HG03159 (cell line): ENCODE data around the gene MYO1C.
"Not testable (repeated sequence)": the region's sequence is repeated elsewhere in the genome, so short reads cannot be mapped to it uniquely, and the experiment has no call there.

ENCODE experiments used
- ATAC-seq: cut with Tn5 transposase; IDR thresholded peaks from one replicate; pipeline ENCODE4 v1.9.1; 2021; ENCODE audit warnings: mild to moderate bottlenecking, moderate library complexity; ENCODE audit not compliant: unreplicated experiment

The MYO1C gene

GRCh38 chr17:1435326-1435725 is 57.2 kb downstream of the MYO1C start:
- no peak for ATAC-seq

GRCh38 chr17:1434150-1434549 is 58.3 kb downstream of the MYO1C start:
- ATAC-seq, result no peak

- no peak for ATAC-seq
These were observed 60.8 kb downstream of the MYO1C start for GRCh38 chr17:1431631-1432104.

- ATAC-seq, result no peak
These were observed 68.9 kb downstream of the MYO1C start for GRCh38 chr17:1423456-1424135.

GRCh38 chr17:1422885-1423284 is 69.6 kb downstream of the MYO1C start:
- ATAC-seq, result no peak

GRCh38 chr17:1421470-1421869 is 71.0 kb downstream of the MYO1C start:
- ATAC-seq, result no peak

GRCh38 chr17:1420981-1421380 is 71.5 kb downstream of the MYO1C start:
- ATAC-seq, result no peak

- ATAC-seq, result no peak
These were observed 72.3 kb downstream of the MYO1C start for GRCh38 chr17:1420163-1420562.

- ATAC-seq, result not testable (repeated sequence)
These were observed 74.0 kb downstream of the MYO1C start for GRCh38 chr17:1418476-1418875.

- ATAC-seq, result no peak
These were observed 76.1 kb downstream of the MYO1C start for GRCh38 chr17:1416414-1416813.

GRCh38 chr17:1414634-1415033 is 77.9 kb downstream of the MYO1C start:
- ATAC-seq, result no peak
